Measurements from ENCODE around the gene EPRS1.
A peak's percentile ranks its signal among the peaks of the same experiment; 100 is the strongest.
"Not testable (repeated sequence)": the region's sequence is repeated elsewhere in the genome, so short reads cannot be mapped to it uniquely, and the experiment has no call there.

EPRS1 gene

GRCh38 chr1:220037810-220038209 is 8.5 kb downstream of the EPRS1 start:
- DNase-seq = not testable (repeated sequence)

GRCh38 chr1:220032911-220033310 is 13.4 kb downstream of the EPRS1 start:
- no peak for DNase-seq

DNA sequence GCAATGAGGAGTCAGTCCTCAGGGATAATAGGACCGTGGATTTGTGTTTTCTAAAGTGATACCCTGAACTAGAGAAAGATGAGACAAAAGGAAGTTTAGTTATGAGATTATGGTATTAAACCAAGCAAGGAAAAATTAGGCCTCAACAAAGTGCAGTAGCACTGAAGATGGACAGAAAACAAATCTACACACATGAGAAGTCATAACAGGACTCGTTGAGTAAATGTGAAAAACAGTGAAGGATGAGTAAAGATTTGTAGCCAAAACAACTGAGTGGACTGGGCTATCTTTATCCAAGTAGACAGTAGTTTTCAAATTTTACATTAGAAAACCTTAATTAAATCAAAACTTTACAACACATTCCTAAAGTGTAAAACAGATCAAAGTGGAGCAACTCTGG is 15.0 kb downstream of the EPRS1 start:
- no peak for DNase-seq

GRCh38 chr1:220028346-220028895 is 17.9 kb downstream of the EPRS1 start:
- peak; percentile 97 for DNase-seq

DNA sequence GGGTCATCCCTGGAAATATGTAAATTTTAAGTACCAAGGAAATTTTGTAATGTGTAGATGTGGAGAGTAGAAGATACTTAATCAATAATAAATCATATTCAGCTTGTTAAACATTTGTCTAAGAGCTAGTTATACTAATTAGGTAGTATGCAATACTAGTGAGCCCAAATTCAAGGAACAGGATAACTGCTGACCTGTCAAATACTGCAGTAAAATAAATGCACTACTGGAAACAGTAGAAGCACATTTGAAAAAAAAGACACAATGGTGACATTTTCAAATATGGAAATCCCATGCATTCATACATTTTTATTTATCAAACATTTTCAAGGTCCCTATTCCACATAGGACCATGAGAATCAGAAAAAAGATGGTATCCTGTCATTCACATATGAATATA is 27.2 kb downstream of the EPRS1 start:
- no peak for DNase-seq

GRCh38 chr1:220013497-220013896 is 32.8 kb downstream of the EPRS1 start:
- no peak for DNase-seq

DNA sequence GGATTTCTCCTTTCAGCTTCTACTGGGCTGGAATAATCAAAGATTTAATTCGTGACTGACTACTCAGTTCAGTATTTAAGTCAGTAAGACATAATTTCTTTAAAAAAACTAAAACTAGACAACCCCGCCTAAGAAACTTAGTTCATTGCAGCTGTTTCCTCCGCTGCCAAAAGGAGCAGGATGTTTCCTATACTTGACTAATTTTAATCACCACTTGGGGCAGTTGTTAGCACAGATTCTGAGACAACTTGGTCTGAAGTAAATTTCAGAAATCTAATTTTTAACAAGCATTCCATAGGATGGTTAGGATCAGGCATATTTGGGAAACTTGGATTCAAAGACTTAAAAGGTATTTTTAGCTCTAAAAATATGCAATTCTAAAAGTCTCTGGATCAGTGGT is 34.0 kb downstream of the EPRS1 start:
- no peak for DNase-seq

DNA sequence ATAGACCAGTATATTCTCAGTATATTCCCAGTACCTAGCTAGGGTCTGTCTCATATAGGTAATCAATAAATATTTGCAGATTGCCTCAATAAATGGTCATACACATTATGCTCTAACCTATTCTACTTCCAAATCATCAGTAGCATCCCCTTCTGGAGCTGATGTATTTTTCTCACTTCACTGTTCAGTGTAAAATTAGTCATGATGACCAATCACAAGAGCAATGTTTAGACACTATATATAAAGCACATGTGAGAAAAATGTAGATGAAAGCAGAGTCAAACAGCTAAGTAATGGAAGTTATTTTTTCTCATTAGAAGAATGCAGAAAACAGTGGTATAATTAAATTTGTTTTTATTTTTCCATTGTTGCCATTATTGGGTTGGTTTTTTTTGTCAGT is 34.7 kb downstream of the EPRS1 start:
- DNase-seq = no peak

DNA sequence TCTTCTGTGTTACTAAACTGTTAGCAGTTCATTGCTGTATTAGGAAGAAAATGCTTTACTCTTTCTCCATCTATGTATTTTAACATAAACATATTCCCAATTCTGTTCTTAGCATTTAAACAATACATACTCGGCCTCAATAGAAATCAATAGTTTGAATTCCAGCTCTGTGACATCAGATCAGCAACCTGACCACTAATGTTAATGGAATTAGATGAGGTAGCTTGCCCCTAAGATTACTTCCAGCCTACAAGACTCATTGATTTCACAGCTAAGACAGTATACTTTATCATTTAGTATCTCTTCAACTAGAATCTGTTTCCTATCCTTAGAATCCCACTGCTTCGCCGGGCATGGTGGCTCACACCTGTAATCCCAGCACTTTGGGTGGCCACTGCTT is 38.9 kb downstream of the EPRS1 start:
- no peak for DNase-seq

DNA sequence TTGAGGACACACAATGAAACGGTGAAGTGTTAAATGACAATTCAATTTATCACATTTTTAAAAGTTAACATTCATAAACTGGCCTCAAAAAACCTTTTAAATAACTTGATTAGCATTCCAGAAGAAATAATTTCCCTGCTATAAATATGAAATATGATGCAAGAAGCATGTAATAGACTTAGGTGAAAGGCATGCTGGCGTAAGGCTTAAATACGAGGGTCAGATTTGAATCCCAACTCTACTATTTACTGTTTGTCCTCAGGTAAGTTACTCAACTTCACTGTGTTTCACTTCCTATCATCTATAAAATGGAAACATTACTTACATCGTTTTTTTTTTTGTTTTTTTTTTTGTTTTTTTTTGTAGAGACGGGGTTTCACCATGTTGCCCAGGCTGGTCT is 40.8 kb downstream of the EPRS1 start:
- no peak for DNase-seq

- no peak for DNase-seq
Measured at GRCh38 chr1:220003610-220004299, 42.5 kb downstream of the EPRS1 start.

DNA sequence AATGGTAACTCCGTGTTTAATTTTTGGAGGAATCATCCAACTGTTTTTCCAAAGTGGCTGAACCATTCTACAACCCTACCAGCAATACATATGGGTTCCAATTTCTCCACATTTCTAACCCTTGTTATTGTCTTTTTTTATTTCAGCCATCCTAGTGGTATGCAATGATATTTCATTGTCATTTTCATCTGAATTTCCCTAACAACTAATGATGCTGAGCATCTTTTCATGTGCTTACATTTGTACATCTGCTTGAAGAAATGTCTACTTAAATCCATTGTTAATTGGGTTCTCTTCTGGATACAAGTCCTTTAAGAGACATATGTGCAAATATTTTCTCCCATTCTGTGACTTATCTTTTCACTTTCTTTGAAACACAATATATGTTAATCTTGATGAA is 43.3 kb downstream of the EPRS1 start:
- DNase-seq = no peak

DNA sequence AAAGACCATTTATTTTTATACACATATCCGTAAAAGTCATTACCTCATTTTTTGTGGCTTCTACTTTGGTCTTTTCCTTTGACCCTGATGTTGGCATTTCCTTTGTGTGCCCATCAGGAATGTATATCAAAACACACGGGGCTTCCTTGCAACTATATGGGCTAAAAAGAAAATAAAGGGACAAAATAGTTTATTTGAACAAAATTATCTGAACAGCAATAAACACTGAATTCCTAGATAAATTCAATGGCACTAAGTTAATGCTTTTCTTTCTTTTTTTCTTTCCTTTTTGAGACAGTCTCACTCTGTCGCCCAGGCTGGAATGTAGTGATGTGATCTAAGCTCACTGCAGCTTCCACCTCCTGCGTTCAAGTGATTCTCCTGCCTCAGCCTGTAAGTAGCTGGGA is 45.2 kb downstream of the EPRS1 start:
- no peak for DNase-seq

GRCh38 chr1:219999821-220000220 is 46.5 kb downstream of the EPRS1 start:
- DNase-seq = no peak
